ENCODE data around the gene EXT2. TPM values are rescaled to one million over a fixed set of nuclear protein-coding genes. Genes with fewer than 3 reads are reported as not detected.
A peak's percentile ranks its signal among the peaks of the same experiment; 100 is the strongest.

The EXT2 gene
- total RNA-seq, 1 experiment from 2014 or later = 76.7 TPM

DNA sequence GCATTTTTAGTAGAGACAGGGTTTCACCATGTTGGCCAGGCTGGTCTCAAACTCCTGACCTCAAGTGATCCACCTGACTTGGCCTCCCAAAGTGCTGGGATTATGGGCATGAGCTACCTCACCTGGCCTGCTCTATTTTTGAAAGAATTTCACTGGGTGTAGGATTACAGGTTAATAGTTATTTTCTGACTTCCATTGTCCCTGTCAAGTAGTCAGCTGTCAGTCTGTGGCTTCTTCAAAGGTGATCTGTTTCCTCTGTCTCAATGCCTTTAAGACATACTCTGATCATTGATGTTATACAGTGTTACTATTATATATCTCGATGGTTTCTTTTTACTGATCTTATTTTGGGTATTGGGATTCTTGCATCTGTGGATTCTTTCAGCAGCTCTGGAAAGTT, 10.1 kb upstream of the EXT2 start:
- DNase-seq (ENCODE audit: low read depth) = no peak

DNA sequence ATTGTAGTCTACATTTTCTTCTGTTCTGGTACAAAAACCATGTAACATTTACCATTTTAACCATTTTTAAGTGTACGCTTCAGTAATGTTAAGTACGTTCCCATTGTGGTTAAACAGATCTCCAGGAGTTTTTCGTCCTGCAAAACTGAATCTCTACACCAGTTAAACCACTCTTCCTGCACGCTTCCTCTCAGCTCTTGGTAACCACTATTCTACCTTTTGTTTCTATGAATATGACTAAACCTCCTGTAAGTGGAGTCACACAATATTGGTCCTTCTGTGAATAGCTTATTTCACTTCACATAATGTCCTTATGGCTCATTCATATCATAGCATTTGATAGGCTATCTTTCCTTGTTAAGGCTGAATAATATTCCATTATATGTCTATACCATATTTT, 7.1 kb upstream of the EXT2 start:
- DNase-seq (ENCODE audit: low read depth) = no peak

- DNase-seq (ENCODE audit: low read depth) = no peak
Observed at GRCh38 chr11:44088871-44089270, 6.6 kb upstream of the EXT2 start.

DNA sequence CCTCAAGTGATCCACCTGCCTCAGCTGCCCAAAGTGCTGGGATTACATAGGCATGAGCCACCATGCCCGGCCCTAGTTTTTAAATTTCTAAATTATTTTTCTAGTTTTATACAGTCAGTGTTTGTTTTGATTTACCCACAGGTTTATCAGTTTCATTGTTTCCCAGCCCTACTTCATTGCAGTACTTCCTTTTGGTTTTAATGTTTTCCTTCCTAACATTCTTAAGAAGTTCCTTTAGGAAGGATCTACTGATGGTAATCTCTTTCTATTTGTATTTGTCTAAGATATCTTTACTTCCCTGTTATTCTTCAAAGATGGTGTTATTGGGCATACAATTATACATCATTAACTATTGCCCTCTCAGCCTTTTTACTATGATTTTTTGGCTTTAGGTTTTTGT, 4.9 kb upstream of the EXT2 start:
- DNase-seq (ENCODE audit: low read depth) = no peak

DNA sequence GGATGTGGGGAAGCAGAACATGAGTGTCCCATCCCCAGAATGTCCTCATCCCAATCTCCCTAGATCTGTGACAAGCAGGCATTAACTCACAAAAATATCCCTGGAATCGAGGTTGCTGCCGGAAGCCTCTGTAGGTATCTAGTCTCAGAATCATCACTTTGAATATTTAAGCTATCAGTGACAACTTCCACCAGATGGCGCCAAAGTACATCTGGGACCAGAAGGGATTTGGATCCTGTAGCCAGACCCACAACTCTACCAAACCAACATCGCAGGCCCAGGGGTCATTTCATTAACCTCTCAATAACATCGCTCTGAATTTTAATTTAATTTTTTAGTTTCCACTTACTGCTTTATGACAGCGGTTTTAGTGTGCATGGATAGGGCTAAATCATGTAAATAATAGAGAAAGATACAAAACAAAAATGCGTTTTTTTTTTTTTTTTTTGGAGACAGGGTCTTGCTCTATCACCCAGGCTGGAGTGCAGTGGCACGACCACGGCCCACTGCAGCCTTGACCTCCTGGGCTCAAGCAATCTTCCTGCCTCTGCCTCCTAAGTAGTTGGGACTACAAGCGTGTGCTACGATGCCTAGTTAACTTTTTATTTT, 1.1 kb upstream of the EXT2 start:
- peak; percentile 77 for DNase-seq (ENCODE audit: low read depth)

DNA sequence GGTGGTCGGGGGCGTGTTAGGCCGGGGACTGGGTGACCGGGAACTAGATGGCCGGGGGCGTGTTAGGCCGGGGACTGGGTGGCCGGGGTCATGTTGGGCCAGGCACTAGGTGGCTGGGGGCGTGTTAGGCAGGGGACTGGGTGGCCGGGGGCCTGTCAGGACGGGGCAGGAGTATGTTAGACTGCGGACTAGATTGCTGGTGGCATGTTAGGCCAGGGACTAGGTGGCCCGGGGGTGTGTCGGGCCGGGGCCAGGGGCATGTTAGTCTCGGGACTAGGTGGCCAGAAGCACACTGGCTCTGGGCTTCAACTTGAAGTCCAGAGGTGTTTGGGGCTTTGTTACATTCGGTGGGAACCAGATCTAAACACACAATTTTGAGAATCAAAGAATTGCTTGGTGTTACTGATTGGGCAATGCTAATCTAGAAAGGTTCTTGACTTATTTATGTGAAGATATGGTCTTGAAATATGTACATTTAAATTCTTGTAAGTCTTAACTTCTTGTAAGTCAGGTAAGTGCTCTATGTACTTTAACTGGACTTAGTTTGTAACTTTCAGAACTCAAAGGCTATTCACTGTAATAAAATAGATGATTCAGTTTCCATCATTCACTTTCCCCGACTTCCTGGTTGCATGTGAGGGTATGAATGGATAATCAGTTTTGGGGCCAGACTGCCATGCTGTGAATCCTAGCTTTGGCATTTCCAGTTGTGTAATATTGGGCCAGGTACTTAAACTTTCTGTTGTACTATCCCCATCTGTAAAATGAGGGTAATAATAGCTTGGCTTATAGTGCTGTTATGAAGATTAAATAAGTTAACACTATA, 1.1 kb downstream of the EXT2 start:
- DNase-seq (ENCODE audit: low read depth) = peak; percentile 60

DNA sequence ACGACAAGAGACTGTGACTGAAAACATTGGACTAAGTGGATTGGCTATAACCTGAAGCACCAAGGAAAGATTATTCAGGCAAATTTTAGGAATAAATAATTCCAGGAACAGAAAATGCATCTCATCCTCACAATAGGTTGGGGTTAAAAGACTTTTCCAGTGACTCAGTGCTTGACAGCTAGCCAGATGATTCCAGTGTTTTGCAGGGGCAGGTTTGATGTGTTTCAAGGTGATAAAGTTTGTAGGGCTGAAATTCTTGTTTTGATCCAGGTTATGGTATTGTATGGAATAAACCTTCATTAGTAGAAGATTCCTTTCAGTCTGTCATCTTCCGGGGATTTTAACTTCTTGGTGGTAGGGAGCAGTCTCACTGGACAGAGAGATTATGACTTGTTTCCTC, 2.3 kb downstream of the EXT2 start:
- no peak for DNase-seq (ENCODE audit: low read depth)

- no peak for DNase-seq (ENCODE audit: low read depth)
Observed at GRCh38 chr11:44101098-44101497, 5.6 kb downstream of the EXT2 start.

DNA sequence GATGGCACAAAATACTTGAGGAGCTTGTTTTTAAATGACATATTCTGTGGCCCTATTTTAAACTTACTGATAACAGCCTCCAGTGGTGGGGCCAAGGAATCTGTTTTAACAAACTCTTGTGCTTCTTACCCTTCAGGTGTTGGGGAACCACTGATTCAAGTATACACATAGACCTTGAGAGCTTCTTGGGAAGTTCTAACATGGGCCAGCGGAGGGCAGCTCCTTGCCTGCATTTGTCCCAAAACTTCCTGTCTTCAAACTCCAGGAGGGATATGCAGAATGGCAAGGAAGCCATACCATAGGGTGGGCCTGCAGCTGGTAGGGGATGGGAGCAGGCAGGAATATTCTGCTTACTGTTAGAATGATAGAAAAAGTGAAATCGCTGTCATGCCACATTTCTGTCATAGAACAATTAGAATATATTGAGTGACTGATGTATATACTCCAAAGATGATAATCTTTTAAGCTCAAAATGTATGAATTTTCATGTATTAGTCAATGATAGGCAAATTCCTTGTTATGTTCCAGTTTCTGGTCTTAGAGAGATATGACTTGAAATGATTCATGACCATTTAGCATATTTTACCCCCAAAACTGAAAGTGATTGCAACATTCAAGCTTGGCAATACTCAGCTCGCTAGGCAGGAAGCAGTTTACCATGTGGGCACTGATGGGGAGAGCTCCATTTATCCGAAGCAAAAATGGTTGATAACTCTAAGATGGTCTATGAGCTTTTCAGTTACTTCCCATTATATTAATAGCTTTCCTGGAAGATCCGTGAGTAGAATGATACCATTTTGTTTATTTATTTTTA, 9.2 kb downstream of the EXT2 start:
- DNase-seq (ENCODE audit: low read depth) = no peak

DNA sequence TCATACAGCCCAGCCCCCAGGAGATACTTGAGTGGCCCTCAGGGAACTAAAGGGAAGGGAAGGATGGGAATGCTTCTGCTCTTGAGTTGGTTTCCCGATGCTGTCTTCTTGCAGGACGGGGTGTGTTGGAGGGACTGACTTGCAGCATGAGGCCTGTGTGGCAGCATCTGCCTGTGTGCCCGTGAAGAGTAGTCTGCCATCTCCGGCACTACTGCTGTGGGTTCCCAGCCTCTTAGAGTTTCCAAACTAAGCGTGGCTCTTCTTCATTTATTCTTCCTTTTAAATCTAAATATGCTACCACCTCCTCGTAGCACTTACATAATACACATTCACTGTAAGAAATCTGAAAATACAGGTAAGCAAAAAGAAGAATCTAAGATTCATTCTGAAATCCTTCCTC, 12.8 kb downstream of the EXT2 start:
- no peak for DNase-seq (ENCODE audit: low read depth)

GRCh38 chr11:44110231-44110679, 14.8 kb downstream of the EXT2 start:
- peak; percentile 55 for DNase-seq (ENCODE audit: low read depth)

GRCh38 chr11:44112091-44112821, 16.8 kb downstream of the EXT2 start:
- peak; percentile 59 for DNase-seq (ENCODE audit: low read depth)

GRCh38 chr11:44113018-44113417, 17.5 kb downstream of the EXT2 start:
- no peak for DNase-seq (ENCODE audit: low read depth)

GRCh38 chr11:44113572-44113971, 18.1 kb downstream of the EXT2 start:
- DNase-seq (ENCODE audit: low read depth) = no peak

DNA sequence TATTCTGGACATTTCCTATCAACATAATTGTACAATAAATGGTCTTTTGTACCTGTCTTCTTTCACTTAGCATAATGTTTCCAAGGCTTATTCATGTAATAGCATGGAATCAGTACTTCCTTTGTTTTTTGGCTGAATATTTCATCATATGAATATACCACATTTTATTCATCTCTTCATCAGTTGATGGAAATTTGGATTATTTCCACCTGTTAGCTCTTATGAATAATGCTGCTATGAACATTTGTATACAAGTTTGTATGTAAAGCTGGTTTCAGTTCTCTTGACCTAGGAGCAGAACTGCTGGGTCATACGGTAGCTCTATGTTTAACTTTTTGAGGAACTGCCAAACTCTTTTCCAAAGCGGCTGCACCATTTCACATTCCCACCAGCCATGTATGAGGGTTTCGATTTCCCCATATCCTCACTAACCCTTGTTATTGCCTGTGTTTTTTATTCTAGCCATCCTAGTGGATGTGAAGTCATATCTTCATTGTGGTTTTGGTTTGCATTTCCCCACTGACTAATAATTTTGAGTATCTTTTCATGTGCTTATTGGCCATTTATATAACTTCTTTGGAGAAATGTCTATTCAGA, 20.9 kb downstream of the EXT2 start:
- DNase-seq (ENCODE audit: low read depth) = no peak

DNA sequence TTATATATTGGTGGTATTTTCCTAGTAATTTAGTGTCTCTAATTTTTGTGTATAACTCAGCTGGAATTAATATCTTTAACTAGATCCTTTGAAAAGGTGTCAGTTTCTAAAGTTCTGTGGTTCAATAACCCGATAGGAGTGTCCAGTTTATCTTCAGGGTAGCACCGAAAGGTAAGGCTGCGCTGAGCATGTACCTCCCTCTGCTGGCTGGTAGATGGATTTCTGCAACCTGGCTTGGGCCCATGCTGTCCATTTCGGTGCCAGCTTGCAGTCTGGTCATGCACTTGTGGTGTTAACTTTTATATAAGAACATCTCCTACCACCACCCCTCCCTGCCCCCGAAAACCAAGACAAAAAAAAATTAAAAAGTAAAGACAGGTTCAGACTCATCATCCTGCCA, 24.7 kb downstream of the EXT2 start:
- DNase-seq (ENCODE audit: low read depth) = peak; percentile 10

DNA sequence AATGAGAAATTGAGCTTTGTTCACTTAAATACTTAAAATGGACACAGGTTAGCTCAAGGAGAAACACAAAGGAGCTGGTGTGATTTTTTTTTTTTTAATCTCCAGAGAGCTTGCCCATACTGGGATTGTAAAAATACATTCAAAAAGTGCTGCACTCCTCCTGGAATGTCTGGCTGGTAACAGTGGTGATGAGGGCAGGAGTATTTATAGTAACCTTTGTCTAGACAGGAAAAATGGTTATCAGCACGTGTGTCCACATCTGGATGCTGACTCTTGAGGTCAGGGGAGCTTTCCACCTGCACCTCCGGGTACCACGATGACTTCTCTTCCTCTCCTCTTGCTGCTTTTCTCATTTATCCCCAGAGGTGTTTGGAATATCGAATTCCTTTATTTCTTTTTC, 30.1 kb downstream of the EXT2 start:
- DNase-seq (ENCODE audit: low read depth) = no peak

DNA sequence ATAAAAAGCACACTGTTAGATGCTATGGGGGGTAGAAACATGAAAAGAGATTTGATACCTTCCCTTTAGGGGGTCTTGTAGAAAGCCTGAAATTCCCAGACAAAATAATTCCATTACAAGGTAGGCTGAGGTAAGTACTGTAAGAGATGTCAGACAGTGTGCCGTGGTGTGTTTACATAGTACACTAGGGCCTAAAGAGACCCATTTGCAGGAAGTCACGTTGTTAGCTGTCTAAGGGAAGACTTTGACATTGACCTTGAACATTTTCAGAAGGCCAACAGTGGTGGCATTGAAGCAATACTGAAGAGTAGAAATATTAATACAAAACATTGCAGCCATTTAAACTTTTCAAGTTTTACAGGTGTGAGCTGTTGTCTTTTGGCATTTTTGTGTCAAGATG, 30.8 kb downstream of the EXT2 start:
- no peak for DNase-seq (ENCODE audit: low read depth)

DNA sequence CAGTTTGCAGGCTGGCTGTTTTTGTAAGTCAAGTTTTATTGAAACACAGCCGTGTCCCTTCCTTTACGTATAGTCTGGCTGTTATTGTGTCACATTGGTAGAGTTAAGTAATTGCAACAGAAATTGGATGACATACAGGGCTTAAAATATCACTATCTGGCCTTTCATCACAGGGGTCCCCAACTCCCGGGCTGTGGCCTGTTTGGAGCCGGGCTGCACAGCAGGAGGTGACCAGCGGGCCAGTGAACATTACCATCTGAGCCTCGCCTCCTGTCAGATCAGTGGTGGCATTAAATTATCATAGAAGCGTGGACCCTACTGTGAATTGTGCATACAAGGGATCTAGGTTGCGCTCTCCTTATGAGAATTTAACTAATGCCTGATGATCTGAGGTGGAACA, 31.7 kb downstream of the EXT2 start:
- DNase-seq (ENCODE audit: low read depth) = no peak

DNA sequence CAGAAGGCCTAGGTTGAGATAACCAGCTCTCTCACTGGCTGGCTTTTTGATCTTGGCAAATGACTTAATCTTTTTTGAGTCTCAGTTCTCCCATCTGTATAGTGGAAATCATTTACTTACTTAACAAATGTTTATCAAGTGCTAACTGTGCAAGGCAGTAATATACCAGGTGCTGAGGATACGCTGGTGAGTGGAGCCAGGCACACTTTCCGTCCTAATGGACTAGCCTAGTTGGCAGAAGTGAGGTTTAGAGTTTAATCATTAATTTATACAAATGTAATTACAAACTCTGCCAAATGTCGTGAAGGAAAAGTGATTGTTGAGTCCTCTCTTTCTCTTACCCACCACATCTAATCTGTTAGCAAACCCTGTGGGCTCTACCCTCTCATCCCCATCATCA, 33.3 kb downstream of the EXT2 start:
- no peak for DNase-seq (ENCODE audit: low read depth)

GRCh38 chr11:44130751-44131150, 35.3 kb downstream of the EXT2 start:
- DNase-seq (ENCODE audit: low read depth) = no peak

Measured in Daoy (cell line).